Testis (tissue), 2 donors: ENCODE results near the gene SH2D3C.

Experiments
- CTCF ChIP-seq, 3 experiments: fragments of 450-650 bp in 2 of 3; fragments of 200-600 bp in 1 of 3; sonication (generic) in 1 of 3; IDR thresholded peaks; one replicate each; pipeline ENCODE4 v1.5.1; 2016 to 2019; ENCODE audit warnings: antibody characterized with exemption in 3 of 3, mild to moderate bottlenecking in 2 of 3, moderate library complexity in 1 of 3
- POLR2A ChIP-seq: fragments of 450-650 bp; IDR thresholded peaks from one replicate; pipeline ENCODE4 v1.6.1; 2017; ENCODE audit warnings: antibody characterized with exemption, mild to moderate bottlenecking, moderate library complexity

- no peak for TF ChIP-seq CTCF (IDR thresholded peaks at IDR 0.05)
- no peak for TF ChIP-seq POLR2A
Measured at GRCh38 chr9:127712867-127713266, 65.6 kb downstream of the SH2D3C start.
